HG02763 (cell line): ENCODE data around the gene C1QTNF8.

Experiments used
- ATAC-seq: cut with Tn5 transposase; IDR thresholded peaks from one replicate; pipeline ENCODE4 v1.9.1; 2021; ENCODE audit warnings: mild to moderate bottlenecking, moderate library complexity; ENCODE audit not compliant: unreplicated experiment

The C1QTNF8 gene, protein sequence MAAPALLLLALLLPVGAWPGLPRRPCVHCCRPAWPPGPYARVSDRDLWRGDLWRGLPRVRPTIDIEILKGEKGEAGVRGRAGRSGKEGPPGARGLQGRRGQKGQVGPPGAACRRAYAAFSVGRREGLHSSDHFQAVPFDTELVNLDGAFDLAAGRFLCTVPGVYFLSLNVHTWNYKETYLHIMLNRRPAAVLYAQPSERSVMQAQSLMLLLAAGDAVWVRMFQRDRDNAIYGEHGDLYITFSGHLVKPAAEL

DNA sequence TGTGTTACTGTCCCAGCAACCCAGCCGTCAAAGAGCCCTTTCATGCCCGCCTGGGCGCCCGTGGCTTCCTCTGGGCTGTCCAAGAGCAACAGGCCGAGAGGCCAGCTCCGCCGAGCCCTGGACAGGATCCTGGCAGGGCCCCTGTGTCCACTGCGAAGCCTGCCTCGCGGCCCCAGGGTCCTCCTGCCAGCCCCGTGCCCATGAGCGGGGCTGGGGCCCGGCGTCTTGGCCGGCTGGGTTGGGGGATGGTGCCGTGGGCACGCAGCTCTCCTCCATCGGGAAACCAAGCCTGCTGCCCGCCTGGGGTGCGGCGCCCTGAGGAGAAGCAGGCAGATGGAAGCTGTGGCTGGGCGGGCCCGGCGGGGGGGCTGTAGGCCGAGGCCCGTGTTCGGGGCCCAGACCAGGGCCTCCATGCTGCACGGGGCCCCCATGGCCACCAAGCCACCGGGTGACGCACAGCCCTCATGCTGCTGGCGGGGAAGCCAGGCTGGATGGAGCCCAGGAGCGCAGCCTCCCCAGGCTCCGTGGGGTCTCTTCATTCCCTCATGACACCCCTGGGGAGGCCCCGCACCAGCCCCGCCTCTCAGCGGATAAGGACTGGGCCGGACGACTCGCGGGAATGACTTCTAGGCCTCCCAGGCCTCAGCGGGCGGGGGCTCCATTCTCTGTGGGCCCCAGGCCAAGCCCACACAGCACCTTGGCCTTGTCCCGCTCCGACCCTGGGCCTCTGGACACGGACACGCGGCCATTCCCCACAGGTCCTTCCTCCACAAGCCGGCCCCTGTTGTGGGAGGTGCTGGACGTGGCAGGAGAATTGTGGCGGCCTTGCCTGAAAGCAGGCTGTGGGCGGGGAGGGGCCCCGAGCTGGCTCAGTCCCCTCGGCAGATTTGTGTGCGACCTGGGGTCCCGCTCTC is at the start of gene C1QTNF8:
C1QTNF8 (minus strand) TSS at position 76 of the 914 bp plus-strand sequence. CDS start 1,322 bp downstream, outside the sequence.
- no peak for ATAC-seq

- no peak for ATAC-seq
These were observed 49.5 kb upstream of the C1QTNF8 start for GRCh38 chr16:1145383-1146100.

GRCh38 chr16:1144476-1145382 is 48.7 kb upstream of the C1QTNF8 start:
- ATAC-seq = no peak

DNA sequence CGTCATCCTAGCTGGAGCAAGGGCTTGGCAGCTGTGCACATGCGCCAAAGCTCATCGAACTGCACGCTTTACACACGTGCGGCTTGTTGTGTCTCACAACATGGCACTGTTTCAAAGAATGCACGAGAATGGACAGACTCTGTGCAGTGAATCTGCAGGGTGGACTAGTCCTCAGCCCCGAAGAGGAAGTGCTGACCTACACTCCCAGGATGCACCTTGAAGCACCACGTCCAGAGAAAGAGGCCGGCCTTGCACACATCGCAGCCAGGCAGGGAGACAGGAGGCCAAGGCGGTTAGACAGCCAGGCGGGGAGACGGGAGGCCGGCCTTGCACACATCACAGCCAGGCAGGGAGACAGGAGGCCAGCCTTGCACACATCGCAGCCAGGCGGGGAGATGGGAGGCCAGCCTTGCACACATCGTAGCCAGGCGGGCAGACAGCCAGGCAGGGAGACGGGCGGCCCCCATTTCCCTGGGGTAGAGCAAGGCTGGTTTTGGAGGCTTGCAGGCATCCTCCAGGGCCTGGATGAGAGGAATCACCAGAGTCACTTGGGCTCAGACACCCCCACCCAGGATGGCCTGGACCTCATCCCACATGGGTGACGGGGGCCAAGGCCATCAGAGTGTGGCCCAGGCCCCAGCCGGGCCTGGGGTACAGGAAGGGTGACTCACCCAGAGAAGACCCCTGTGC is 47.9 kb upstream of the C1QTNF8 start:
- no peak for ATAC-seq

GRCh38 chr16:1142911-1143310 is 46.9 kb upstream of the C1QTNF8 start:
- no peak for ATAC-seq

- ATAC-seq = no peak
These were observed 45.7 kb upstream of the C1QTNF8 start for GRCh38 chr16:1141716-1142115.

DNA sequence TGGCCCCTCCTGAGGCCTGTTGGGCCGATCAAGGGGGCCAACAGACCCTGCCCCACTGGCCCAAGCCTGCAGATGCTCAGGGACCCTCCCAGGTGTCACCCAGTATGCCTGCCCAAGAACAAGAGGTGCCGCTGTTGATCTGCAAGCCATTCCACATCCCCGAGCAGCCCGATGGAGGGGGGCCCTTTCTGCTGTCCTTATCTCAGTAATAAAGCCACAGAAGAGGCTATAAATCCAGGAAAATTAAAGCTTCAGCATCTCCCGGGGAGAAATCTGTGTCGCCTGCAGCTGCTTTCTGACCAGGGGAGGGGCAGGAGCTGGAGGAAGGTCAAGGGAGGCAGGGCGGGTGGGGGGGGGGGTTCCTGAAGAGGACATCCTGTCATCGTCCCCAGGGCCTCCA is 45.1 kb upstream of the C1QTNF8 start:
- no peak for ATAC-seq

DNA sequence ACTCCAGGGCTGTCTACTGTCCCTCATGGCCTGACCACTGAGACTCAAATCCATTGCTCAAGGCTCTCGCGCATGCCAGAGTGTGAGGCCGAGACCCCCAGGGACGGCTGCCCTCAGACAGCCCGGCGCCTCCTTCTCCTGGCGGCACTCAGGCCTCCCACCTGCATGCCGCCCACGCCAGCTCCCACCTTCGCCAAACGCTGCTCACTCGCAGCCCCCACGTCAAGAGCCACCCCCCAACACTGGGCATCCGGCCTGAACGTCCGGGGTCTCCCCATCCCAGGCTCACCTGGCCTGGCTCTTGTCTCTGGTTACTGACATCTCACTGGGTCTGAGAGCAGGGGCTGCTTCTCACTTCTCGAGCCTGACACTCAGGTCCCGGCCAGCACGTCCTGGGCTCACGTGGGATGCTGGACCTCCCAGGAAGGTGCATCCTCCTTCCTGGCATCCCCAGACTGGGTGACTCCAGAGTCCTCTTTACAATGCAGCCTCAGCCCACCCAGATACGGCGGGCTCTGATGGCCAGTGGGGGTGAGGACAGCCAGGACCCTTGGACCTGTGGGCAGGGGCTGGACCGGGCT is 44.6 kb upstream of the C1QTNF8 start:
- ATAC-seq = no peak

GRCh38 chr16:1137604-1138003 is 41.6 kb upstream of the C1QTNF8 start:
- ATAC-seq = no peak

DNA sequence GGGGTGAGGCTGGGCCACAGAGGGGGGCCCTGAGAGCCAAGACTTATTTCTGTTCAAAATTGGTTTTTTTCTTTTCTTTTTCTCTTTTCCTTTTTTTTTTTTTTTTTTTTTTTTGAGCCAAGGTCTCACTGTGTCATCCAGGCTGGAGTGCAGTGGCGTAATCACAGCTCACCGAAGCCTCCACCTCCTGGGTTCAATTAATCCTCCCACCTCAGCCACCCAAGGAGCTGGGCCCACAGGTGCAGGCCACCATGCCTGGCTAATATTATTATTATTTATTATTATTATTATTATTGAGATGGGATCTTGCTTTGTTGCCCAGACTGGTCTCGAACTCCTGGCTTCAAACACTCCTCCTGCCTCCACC is 39.4 kb upstream of the C1QTNF8 start:
- ATAC-seq = no peak

- ATAC-seq = no peak
These were observed 38.9 kb upstream of the C1QTNF8 start for GRCh38 chr16:1134776-1135458.

GRCh38 chr16:1133810-1134520 is 37.9 kb upstream of the C1QTNF8 start:
- no peak for ATAC-seq

DNA sequence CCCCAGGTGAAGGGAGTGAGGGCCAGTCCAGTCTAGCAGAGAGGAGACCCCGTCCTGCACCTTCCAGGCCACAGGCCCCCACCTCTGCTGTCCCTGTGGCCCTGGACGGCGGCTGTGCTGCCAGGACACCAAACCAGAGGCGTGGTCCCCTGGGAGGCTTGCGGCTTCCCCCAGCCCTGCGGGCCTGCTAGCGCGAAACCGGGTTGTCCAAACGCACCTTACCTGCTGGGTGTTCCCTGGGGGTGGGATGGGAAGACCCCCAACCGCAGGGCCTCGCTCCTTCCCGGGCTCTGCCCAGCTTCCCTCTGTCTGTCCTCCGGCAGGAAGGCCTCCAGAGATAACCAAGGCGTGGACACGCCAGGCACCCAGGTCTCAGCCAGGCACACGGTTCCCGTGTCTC is 37.2 kb upstream of the C1QTNF8 start:
- no peak for ATAC-seq

GRCh38 chr16:1132431-1132830 is 36.4 kb upstream of the C1QTNF8 start:
- ATAC-seq = no peak

DNA sequence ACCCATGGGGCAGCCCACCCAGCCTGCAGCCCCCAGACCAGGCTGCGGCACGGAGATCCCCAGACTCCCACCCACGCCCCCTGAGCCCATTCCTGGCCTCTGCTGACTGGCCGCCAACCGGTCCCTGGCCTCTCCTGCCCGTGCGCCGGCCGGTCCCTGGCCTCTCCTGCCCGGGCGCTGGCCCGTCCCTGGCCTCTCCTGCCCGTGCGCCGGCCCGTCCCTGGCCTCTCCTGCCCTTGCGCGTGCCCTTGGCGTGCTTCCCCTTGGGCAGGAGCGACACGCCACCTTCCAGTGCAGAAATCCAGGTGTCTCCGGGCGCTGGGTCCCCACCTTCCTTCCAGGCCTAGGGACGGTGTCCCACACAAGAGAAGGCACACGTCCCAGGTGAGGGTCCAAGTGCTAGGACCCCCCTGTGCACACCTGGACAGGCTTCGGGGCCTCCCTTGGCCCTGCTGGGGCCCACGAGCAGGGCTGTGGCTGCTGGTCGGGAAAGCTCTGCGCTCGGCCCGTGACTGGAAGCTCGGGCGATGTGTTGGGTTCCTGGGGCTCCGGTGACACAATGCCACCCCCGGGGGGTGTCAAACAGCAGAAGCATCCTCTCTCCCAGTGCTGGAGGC is 35.4 kb upstream of the C1QTNF8 start:
- ATAC-seq = no peak

- ATAC-seq = no peak
These were observed 34.3 kb upstream of the C1QTNF8 start for GRCh38 chr16:1130382-1130781.

DNA sequence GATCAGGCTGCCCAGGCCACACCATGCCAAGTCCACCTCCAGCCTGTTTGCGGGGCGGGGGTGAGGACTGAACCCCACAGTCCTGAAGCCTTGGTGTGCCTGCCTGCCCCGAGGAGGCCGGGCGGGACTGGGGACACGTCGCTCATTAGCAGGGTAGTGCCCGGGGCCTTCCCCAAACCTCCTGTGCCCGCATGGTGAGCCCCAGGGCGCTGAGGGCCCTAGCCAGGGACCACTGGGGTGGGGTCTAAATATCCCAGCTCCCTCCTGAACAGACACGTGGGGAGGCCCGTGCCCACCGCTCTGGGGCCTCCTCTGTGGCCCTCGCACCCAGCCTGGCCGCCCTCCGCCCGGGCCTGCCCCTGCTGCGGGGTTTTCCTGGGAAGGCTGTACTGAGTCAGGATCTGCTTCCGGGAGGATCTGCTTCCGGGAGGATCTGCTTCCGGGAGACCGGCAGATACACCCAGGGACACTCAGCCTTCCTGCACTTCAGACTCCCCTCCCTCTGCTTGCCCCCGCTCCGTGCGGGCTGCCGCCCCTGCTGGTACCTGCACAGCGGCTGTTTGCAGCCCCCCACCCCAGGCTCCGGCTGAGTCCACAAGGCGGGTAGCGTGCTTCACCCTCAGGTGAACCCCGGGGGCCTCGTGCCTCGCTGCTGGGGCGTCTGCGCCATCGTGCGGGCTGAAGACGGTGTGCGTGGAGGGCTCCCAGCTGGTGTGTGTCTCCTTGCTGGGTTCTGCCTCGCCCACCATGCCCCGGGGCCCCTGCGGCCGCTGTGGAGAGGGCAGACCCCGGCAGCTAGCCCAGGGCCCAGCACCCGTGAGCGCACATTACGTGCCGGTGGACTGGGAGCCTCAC is 33.3 kb upstream of the C1QTNF8 start:
- no peak for ATAC-seq
